GM12878 (cell line): ENCODE results near the gene MCC. TPM values are rescaled to one million over a fixed set of nuclear protein-coding genes. Genes with fewer than 3 reads are reported as not detected.

Experiments
- ATAC-seq: fragments of 200-7000 bp; cut with Tn5 transposase; 3 replicates; pipeline ENCODE4 v1.9.1; 2020; ENCODE audit warnings: mild to moderate bottlenecking, moderate library complexity
- BruUV-seq: library from RNA; stranded (reverse); fragments of 400-500 nt; replicated peaks from 2 replicates; lab custom pipeline; 2021; lab: Mats Ljungman, UMichigan
- CTCF ChIA-PET: fragments of 300-600 bp; sonication (Branson Sonifier 250); formaldehyde crosslinking; extraction: SDS; loops from one replicate; lab custom pipeline; 2021; ENCODE audit warnings: inconsistent platforms; lab: Yijun Ruan, JAX
- POLR2A ChIA-PET: fragments of 350-600 bp; formaldehyde crosslinking; extraction: SDS; loops from one replicate; lab custom pipeline; 2021; ENCODE audit warnings: inconsistent platforms; lab: Charles Lee
- RAD21 ChIA-PET: fragments of 300-600 bp; sonication (Branson Sonifier 250); formaldehyde crosslinking; loops from one replicate; lab custom pipeline; 2023; ENCODE audit warnings: antibody characterized with exemption; ENCODE audit not compliant: unreplicated experiment; lab: Charles Lee
- SMC1A ChIA-PET: fragments of 300-600 bp; sonication (Branson Sonifier 250); formaldehyde crosslinking; loops from one replicate; lab custom pipeline; 2023; ENCODE audit not compliant: unreplicated experiment, uncharacterized antibody; lab: Charles Lee
- DNase-seq: peaks from one replicate; pipeline ENCODE4 v3.0.0-alpha.2; 2011; ENCODE audit warnings: low read depth, low spot score
- FAIRE-seq: peaks from 3 replicates; lab custom pipeline; 2011; peaks lifted over from hg19 to GRCh38; lab: Jason Lieb, UNC
- H2AFZ ChIP-seq: 2 replicates; pipeline ENCODE4 v1.6.0; 2011; ENCODE audit warnings: low read depth, low read length, control low read depth; ENCODE audit not compliant: control insufficient read depth
- H3K27ac ChIP-seq: 2 replicates; pipeline ENCODE4 v1.5.1; 2011; ENCODE audit warnings: control low read depth; ENCODE audit not compliant: control insufficient read depth, insufficient read depth
- H3K27me3 ChIP-seq, 2 experiments: replicated peaks in 1 of 2; 2 replicates each; pipeline versions ENCODE4 v1.6.0 to v1.6.1; 2011; ENCODE audit warnings: low read length in 1 of 2; ENCODE audit not compliant: control insufficient read depth in 2 of 2, insufficient read depth in 2 of 2
- H3K36me3 ChIP-seq, 2 experiments: 2 replicates each; pipeline ENCODE4 v1.5.1; 2011; ENCODE audit warnings: low read length in 1 of 2; ENCODE audit not compliant: control insufficient read depth in 2 of 2, insufficient read depth in 2 of 2
- H3K4me1 ChIP-seq: 2 replicates; pipeline ENCODE4 v1.6.1; 2011; ENCODE audit warnings: mild to moderate bottlenecking, low read length, moderate library complexity, mixed read lengths; ENCODE audit not compliant: control insufficient read depth, insufficient read depth
- H3K4me2 ChIP-seq: 2 replicates; pipeline ENCODE4 v1.6.0; 2011; ENCODE audit warnings: control low read depth; ENCODE audit not compliant: control insufficient read depth, insufficient read depth
- H3K4me3 ChIP-seq: fragments of 200-600 bp; sonication (generic); 2 replicates; pipeline ENCODE4 v1.5.1; 2016
- H3K79me2 ChIP-seq: 2 replicates; pipeline ENCODE4 v1.6.0; 2011; ENCODE audit warnings: low read length; ENCODE audit not compliant: control insufficient read depth, insufficient read depth
- H3K9ac ChIP-seq: 2 replicates; pipeline ENCODE4 v1.8.0; 2011; ENCODE audit warnings: low read length, control low read depth, mixed read lengths; ENCODE audit not compliant: control insufficient read depth, insufficient read depth
- H3K9me3 ChIP-seq: replicated peaks from 3 replicates; pipeline ENCODE4 v1.5.1; 2011; ENCODE audit warnings: mild to moderate bottlenecking, low read length; ENCODE audit not compliant: control insufficient read depth, insufficient read depth
- H4K20me1 ChIP-seq: 2 replicates; pipeline ENCODE4 v1.6.0; 2011; ENCODE audit not compliant: control insufficient read depth, insufficient read depth
- CEBPB ChIP-seq, 2 experiments: fragments of 150-350 bp in 1 of 2; IDR thresholded peaks; 2 replicates each; pipeline ENCODE4 v1.6.1; 2012 to 2014; ENCODE audit warnings: low read depth in 2 of 2, low read length in 2 of 2, borderline replicate concordance in 1 of 2, inconsistent platforms in 1 of 2
- CEBPZ ChIP-seq: fragments of 150-350 bp; IDR thresholded peaks from 2 replicates; pipeline ENCODE4 v1.6.1; 2016; ENCODE audit warnings: low read depth, low read length
- IRF5 ChIP-seq: fragments of 450-650 bp; IDR thresholded peaks from 2 replicates; pipeline ENCODE4 v1.6.1; 2017; ENCODE audit warnings: borderline replicate concordance
- MYC ChIP-seq: IDR thresholded peaks from 2 replicates; pipeline ENCODE4 v1.6.1; 2011; ENCODE audit warnings: mild to moderate bottlenecking, low read length, moderate library complexity, inconsistent platforms; ENCODE audit not compliant: insufficient read depth, insufficient replicate concordance, insufficient read length, severe bottlenecking
- NR2C2 ChIP-seq: IDR thresholded peaks from 2 replicates; pipeline ENCODE4 v1.6.1; 2011; ENCODE audit warnings: borderline replicate concordance, low read depth; ENCODE audit not compliant: control insufficient read depth, insufficient read length
- PAX8 ChIP-seq: fragments of 450-650 bp; IDR thresholded peaks from 2 replicates; pipeline ENCODE4 v1.6.1; 2017; ENCODE audit warnings: mild to moderate bottlenecking, moderate library complexity
- PML ChIP-seq: IDR thresholded peaks from 2 replicates; pipeline ENCODE4 v1.6.1; 2012; ENCODE audit warnings: low read length, inconsistent platforms
- RCOR1 ChIP-seq: conservative IDR thresholded peaks from 2 replicates; pipeline ENCODE4 v1.6.1; 2012; ENCODE audit warnings: low read depth, low read length, improper control_type of control experiment
- TCF12 ChIP-seq: IDR thresholded peaks from 2 replicates; pipeline ENCODE4 v1.6.1; 2011; ENCODE audit warnings: low read depth, mild to moderate bottlenecking, low read length
- ZNF24 ChIP-seq: fragments of 450-650 bp; IDR thresholded peaks from 2 replicates; pipeline ENCODE4 v1.6.1; 2017; ENCODE audit warnings: antibody characterized with exemption, mild to moderate bottlenecking
- ZSCAN29 ChIP-seq: fragments of 450-650 bp; IDR thresholded peaks from 2 replicates; pipeline ENCODE4 v1.6.1; 2017; ENCODE audit warnings: mild to moderate bottlenecking, moderate library complexity
- WGBS: methylation state at CpG from one replicate; pipeline ENCODE4 v1.1.6; 2016; ENCODE audit warnings: low lambda C conversion rate; ENCODE audit not compliant: insufficient replicate concordance, insufficient coverage; ENCODE audit errors: missing lambda C conversion rate; 5-methylcytosine and 5-hydroxymethylcytosine counted together
- in situ Hi-C: fragments of 300-500 bp; cut with MboI; formaldehyde crosslinking; loops from 9 replicates; pipeline ENCODE4 v1.14.3; 2018; ENCODE audit warnings: mixed read lengths
- intact Hi-C: fragments of 100-400 bp; cut with micrococcal nuclease; formaldehyde crosslinking; loops from one replicate; pipeline ENCODE4 v1.14.2; 2022; ENCODE audit not compliant: unreplicated experiment
- polyA plus RNA-seq, 11 experiments: library from polyadenylated mRNA; depleted of rRNA in 4 of 11; unstranded in 6 of 11; stranded (reverse) in 5 of 11; fragments of >200 nt; fragmentation: Nextera tagmentation in 4 of 11; fragmentation: Illumina TruSeq in 1 of 11; extraction: Ambion mirVana in 4 of 11; extraction: Trizol in 1 of 11; gene quantifications; 1 replicate in 1 of 11; 2 replicates in 10 of 11; pipeline versions ENCODE4 v1.2.1 to v1.2.3, GENCODE V29; 2011 to 2016; ENCODE audit warnings: inconsistent platforms in 2 of 11, missing spikeins in 2 of 11, low read depth in 1 of 11
- total RNA-seq, 4 experiments: library from RNA; depleted of rRNA in 3 of 4; stranded (reverse); fragments of >200 nt in 3 of 4; fragmentation: Illumina TruSeq in 1 of 4; extraction: Trizol in 1 of 4; gene quantifications; 2 replicates each; pipeline versions ENCODE4 v1.2.1 to v1.2.3, GENCODE V29; 2013 to 2021
- TF ChIP-seq, protein P1 (sequence below): fragments of 450-650 bp; IDR thresholded peaks from 2 replicates; pipeline ENCODE4 v1.6.1; 2017; ENCODE audit warnings: low read depth, mild to moderate bottlenecking, moderate library complexity
- TF ChIP-seq, protein P2 (sequence below): fragments of 450-650 bp; IDR thresholded peaks from 2 replicates; pipeline ENCODE4 v1.6.1; 2018; ENCODE audit warnings: mild to moderate bottlenecking, low read depth, moderate library complexity; ENCODE audit not compliant: partially characterized antibody

Gene MCC
- total and polyA plus RNA-seq, 10 of the 15 experiments (the other 5 are each of a cell fraction or from before 2014, with no cell fraction given), result 0.03 to 0.86 (median 0.16) TPM

DNA sequence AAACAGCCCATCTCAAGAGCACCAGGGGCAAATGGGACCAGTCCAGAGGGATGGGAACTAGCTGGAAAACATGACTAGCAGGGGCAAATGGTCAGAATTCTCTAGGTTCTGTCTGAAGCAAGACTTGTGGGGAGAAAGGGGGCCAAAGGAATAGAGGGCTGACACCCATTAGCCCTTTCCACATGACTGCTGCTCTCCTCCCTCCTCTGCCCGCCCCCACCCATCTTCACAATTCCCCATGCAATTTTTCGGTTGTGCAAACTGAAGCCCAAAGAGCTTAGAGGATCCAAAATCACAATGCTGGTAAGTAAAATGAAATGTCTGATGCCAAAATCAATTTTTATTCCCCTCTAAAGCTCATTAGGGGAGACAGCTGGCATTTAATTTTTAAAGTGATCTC, 304.6 kb downstream of the MCC start:
- RAD21 ChIA-PET, result no interaction called here
- SMC1A ChIA-PET, result no interaction called here
- H3K27me3 ChIP-seq, result no peaks in the 10 kb centered on the region; a peak in 2 of 4 replicates
- H2AFZ ChIP-seq, result no peak overlapping the region
- no peaks in the 10 kb centered on the region for H3K79me2 ChIP-seq
- CTCF ChIA-PET, result interaction anchor here (0.7 to 1.1 kb wide), 2 partner anchors 8 to 14 kb away, joined by 3 read pairs; no protein-coding TSS in a partner anchor
- H3K36me3 ChIP-seq, result no peaks in the 10 kb centered on the region
- H3K4me1 ChIP-seq, result no peaks in the 10 kb centered on the region; the same call in 1 of the 2 replicates
- FAIRE-seq, result no peak
- POLR2A ChIA-PET, result interaction anchor here (0.7 kb wide), 1 partner anchor 327 kb away, joined by 8 read pairs; no protein-coding TSS in a partner anchor
- H3K4me3 ChIP-seq, result no peak overlapping the region
- 8% methylated on average over 2 of the region's 2 CpGs for WGBS
- no peak overlapping the region for H3K9ac ChIP-seq
- intact Hi-C loops, result no loop called here
- no TSS peak for BruUV-seq
- no peaks in the 10 kb centered on the region for H4K20me1 ChIP-seq
- no peak overlapping the region for H3K4me2 ChIP-seq
- H3K9me3 ChIP-seq, result no peaks in the 10 kb centered on the region
- in situ Hi-C loops, result no loop called here
- ATAC-seq, result no peak
- TF ChIP-seq PAX8 (no peak), MYC (no peak), IRF5 (no peak), NR2C2 (no peak), TCF12 (no peak), CEBPB (IDR thresholded peaks at IDR 0.05; ENCODE audit: borderline replicate concordance in 1 of 2, low read depth in 2 of 2, low read length in 2 of 2) (no peak), ZSCAN29 (no peak), PML (no peak), CEBPZ (no peak), RCOR1 (no peak), ZNF24 (no peak)
- TF ChIP-seq, protein P1, sequence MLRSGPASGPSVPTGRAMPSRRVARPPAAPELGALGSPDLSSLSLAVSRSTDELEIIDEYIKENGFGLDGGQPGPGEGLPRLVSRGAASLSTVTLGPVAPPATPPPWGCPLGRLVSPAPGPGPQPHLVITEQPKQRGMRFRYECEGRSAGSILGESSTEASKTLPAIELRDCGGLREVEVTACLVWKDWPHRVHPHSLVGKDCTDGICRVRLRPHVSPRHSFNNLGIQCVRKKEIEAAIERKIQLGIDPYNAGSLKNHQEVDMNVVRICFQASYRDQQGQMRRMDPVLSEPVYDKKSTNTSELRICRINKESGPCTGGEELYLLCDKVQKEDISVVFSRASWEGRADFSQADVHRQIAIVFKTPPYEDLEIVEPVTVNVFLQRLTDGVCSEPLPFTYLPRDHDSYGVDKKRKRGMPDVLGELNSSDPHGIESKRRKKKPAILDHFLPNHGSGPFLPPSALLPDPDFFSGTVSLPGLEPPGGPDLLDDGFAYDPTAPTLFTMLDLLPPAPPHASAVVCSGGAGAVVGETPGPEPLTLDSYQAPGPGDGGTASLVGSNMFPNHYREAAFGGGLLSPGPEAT, result no peak
- TF ChIP-seq, protein P2, sequence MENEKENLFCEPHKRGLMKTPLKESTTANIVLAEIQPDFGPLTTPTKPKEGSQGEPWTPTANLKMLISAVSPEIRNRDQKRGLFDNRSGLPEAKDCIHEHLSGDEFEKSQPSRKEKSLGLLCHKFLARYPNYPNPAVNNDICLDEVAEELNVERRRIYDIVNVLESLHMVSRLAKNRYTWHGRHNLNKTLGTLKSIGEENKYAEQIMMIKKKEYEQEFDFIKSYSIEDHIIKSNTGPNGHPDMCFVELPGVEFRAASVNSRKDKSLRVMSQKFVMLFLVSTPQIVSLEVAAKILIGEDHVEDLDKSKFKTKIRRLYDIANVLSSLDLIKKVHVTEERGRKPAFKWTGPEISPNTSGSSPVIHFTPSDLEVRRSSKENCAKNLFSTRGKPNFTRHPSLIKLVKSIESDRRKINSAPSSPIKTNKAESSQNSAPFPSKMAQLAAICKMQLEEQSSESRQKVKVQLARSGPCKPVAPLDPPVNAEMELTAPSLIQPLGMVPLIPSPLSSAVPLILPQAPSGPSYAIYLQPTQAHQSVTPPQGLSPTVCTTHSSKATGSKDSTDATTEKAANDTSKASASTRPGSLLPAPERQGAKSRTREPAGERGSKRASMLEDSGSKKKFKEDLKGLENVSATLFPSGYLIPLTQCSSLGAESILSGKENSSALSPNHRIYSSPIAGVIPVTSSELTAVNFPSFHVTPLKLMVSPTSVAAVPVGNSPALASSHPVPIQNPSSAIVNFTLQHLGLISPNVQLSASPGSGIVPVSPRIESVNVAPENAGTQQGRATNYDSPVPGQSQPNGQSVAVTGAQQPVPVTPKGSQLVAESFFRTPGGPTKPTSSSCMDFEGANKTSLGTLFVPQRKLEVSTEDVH, result no peak
- H3K27ac ChIP-seq, result no peak overlapping the region
- DNase-seq, result no peak
